GM18868 (cell line): ENCODE data around the gene TMEM86A.

Source experiments
- ATAC-seq: cut with Tn5 transposase; IDR thresholded peaks from one replicate; pipeline ENCODE4 v1.9.1; 2021; ENCODE audit warnings: mild to moderate bottlenecking, moderate library complexity; ENCODE audit not compliant: unreplicated experiment

Gene TMEM86A

GRCh38 chr11:18754308-18754707 is 55.7 kb downstream of the TMEM86A start:
- ATAC-seq: no peak
